ENCODE data around the gene HPS4. TPM values are rescaled to one million over a fixed set of nuclear protein-coding genes. Genes with fewer than 3 reads are reported as not detected.
A peak's percentile ranks its signal among the peaks of the same experiment; 100 is the strongest.
"Not testable (repeated sequence)": the region's sequence is repeated elsewhere in the genome, so short reads cannot be mapped to it uniquely, and the experiment has no call there.

Gene HPS4
- 33.3 TPM for total RNA-seq
- polyA plus RNA-seq, result 15.9 TPM

DNA sequence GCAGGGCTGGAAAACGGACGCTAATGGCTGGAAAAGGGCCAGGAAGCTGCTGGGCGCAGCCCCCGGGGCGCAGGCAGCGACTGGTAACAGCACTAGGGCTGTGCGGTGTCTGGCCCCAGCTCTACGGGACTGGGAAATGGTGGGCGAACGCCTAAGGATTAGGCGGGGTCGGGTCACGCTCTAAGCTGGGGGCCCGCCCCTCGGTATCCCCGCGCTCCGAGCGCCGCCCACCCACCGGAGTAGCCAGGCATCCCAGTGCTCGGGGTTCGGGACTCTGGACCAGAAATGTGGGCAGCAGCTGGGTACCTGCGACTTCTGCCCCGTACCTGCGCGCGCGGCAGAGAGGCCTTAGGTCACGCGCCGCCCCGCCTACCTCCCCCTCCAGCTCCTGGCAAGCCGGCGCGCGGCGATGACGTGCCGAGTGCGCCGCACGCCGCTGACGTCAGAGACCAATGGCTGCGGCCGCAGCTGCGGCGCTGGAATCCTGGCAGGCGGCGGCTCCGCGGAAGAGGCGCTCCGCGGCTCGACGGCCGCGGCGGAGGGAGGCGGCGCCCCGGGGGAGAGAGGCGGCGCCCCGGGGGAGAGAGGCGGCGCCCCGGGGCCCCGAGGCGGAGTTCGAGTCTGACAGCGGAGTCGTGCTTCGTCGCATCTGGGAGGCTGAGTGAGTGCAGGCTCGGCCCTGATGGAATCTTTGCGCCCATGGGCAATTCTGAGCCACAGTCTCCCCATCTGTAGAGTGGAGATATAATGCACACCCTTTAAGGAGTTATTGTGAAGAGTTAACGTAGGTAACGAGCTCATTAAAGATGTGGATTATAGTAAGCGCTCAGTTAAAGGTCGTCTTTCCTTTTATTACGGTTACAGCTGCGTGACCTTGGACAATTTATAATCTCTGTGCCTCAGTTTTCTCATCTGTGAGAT lies at the start of gene HPS4, which contains the start of gene SRRD:
Gene HPS4 (minus strand): TSS at position 345 of the 921 bp plus-strand sequence. CDS start 2,021 bp downstream, outside the sequence.
Gene SRRD (plus strand): TSS at position 439 of the 921 bp plus-strand sequence. CDS start 14 bp downstream, at position 453.
- under 1% methylated on average over 84 of the region's 85 CpGs for WGBS
- peaks cover 3% of the 10 kb centered on the region for H3K4me1 ChIP-seq (ENCODE audit: insufficient read depth)
- peak within 1 kb of the TSS; percentile 92 for H3K4me3 ChIP-seq (ENCODE audit: low read depth, low read length)
- no peaks in the 10 kb centered on the region for H3K36me3 ChIP-seq (ENCODE audit: insufficient read depth)
- no peak for DNase-seq (ENCODE audit: extremely low spot score)
- peak within 1 kb of the TSS; percentile 90 for H3K27ac ChIP-seq (ENCODE audit: low read depth)

GRCh38 chr22:26529345-26529744 lies 45.8 kb upstream of the HPS4 start:
- DNase-seq (ENCODE audit: extremely low spot score), result no peak
- 77% methylated on average over 2 of the region's 2 CpGs for WGBS
- no peaks in the 10 kb centered on the region for H3K36me3 ChIP-seq (ENCODE audit: insufficient read depth)
- no peaks in the 10 kb centered on the region for H3K4me1 ChIP-seq (ENCODE audit: insufficient read depth)
- no peak overlapping the region for H3K27ac ChIP-seq (ENCODE audit: low read depth)
- no peak overlapping the region for H3K4me3 ChIP-seq (ENCODE audit: low read depth, low read length)

DNA sequence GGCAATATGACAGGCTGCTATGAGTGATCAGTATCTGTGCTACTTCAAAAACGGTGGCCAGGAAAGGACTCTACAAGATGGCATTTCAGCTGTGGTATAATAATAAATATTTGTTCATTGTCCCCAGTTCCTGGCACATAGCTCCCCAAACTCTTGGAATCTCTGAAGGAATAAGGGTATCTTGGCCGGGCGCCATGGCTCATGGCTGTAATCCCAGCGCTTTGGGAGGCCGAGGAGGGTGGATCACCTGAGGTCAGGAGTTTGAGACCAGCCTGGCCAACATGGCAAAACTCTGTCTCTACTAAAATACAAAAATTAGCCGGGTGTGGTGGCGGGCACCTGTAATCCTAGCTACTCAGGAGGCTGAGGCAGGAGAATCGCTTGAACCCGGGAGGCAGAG lies 44.9 kb upstream of the HPS4 start:
- H3K27ac ChIP-seq (ENCODE audit: low read depth); H3K4me1 ChIP-seq (ENCODE audit: insufficient read depth); H3K36me3 ChIP-seq (ENCODE audit: insufficient read depth); H3K4me3 ChIP-seq (ENCODE audit: low read depth, low read length); DNase-seq (ENCODE audit: extremely low spot score): not testable (repeated sequence)
- WGBS, result 86% methylated on average over 9 of the region's 9 CpGs

GRCh38 chr22:26527574-26528465 lies 44.2 kb upstream of the HPS4 start:
- no peaks in the 10 kb centered on the region for H3K36me3 ChIP-seq (ENCODE audit: insufficient read depth)
- no peak overlapping the region for H3K4me3 ChIP-seq (ENCODE audit: low read depth, low read length)
- no peaks in the 10 kb centered on the region for H3K4me1 ChIP-seq (ENCODE audit: insufficient read depth)
- no peak overlapping the region for H3K27ac ChIP-seq (ENCODE audit: low read depth)
- WGBS, result 66% methylated on average over 15 of the region's 15 CpGs
- no peak for DNase-seq (ENCODE audit: extremely low spot score)

- no peak overlapping the region for H3K4me3 ChIP-seq (ENCODE audit: low read depth, low read length)
- no peak overlapping the region for H3K27ac ChIP-seq (ENCODE audit: low read depth)
- no peak for DNase-seq (ENCODE audit: extremely low spot score)
- no peaks in the 10 kb centered on the region for H3K4me1 ChIP-seq (ENCODE audit: insufficient read depth)
- WGBS, result 78% methylated on average over 3 of the region's 3 CpGs
- no peaks in the 10 kb centered on the region for H3K36me3 ChIP-seq (ENCODE audit: insufficient read depth)
Observed at GRCh38 chr22:26527167-26527566, 43.6 kb upstream of the HPS4 start.

- WGBS, result 87% methylated on average over 7 of the region's 7 CpGs
- H3K4me1 ChIP-seq (ENCODE audit: insufficient read depth), result no peaks in the 10 kb centered on the region
- H3K4me3 ChIP-seq (ENCODE audit: low read depth, low read length), result no peak overlapping the region
- H3K36me3 ChIP-seq (ENCODE audit: insufficient read depth), result no peaks in the 10 kb centered on the region
- no peak overlapping the region for H3K27ac ChIP-seq (ENCODE audit: low read depth)
- DNase-seq (ENCODE audit: extremely low spot score), result no peak
Observed at GRCh38 chr22:26525946-26526564, 42.5 kb upstream of the HPS4 start.

DNA sequence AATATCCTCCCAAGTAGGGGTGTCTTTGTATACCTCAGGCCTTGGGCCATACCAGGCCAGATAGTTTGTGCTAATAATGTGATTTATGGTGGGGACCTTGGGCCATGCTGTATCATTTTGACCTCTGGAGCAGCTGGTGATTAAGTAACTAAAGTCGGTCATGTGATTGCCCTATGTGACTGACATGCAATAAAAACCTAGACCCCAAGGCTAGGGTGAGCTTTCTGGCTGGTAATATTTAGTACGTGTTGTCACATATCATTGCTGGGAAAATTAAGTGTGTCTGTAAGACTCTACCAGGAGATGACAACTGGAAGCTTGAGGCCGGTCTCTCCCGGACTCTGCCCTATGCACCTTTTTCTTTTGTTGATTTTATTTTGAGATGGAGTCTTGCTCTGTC lies 41.3 kb upstream of the HPS4 start:
- Histone ChIP-seq H3K36me3 (ENCODE audit: insufficient read depth) (no peaks in the 10 kb centered on the region), H3K27ac (ENCODE audit: low read depth) (no peak overlapping the region), H3K4me1 (ENCODE audit: insufficient read depth) (no peaks in the 10 kb centered on the region), H3K4me3 (ENCODE audit: low read depth, low read length) (no peak overlapping the region)
- 71% methylated on average over 4 of the region's 4 CpGs for WGBS
- DNase-seq (ENCODE audit: extremely low spot score), result no peak

- H3K27ac ChIP-seq (ENCODE audit: low read depth), result no peak overlapping the region
- no peaks in the 10 kb centered on the region for H3K36me3 ChIP-seq (ENCODE audit: insufficient read depth)
- H3K4me3 ChIP-seq (ENCODE audit: low read depth, low read length), result no peak overlapping the region
- 88% methylated on average over 4 of the region's 4 CpGs for WGBS
- no peaks in the 10 kb centered on the region for H3K4me1 ChIP-seq (ENCODE audit: insufficient read depth)
- no peak for DNase-seq (ENCODE audit: extremely low spot score)
Observed at GRCh38 chr22:26522592-26522991, 39.0 kb upstream of the HPS4 start.

DNA sequence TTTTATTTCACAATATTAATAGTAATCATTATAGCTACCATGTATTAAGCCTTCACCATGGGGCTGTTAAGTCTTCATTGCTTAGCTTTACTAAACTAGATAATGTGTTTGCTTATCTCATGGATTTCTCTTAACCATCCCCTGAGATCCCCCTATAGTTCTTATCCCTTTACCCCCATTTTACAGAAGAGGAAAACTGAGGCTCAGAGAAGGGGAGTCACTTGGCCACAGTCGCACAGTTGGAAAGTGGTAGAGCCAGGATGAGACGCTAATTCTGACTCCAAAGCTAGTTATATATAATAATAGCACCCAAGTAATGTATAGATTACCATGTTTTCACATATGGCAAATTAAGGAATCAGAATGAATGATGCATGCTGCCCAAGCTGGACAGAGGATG lies 38.4 kb upstream of the HPS4 start:
- WGBS, result 91% methylated on average over 2 of the region's 2 CpGs
- Histone ChIP-seq H3K36me3 (ENCODE audit: insufficient read depth) (no peaks in the 10 kb centered on the region), H3K27ac (ENCODE audit: low read depth) (no peak overlapping the region), H3K4me3 (ENCODE audit: low read depth, low read length) (no peak overlapping the region), H3K4me1 (ENCODE audit: insufficient read depth) (no peaks in the 10 kb centered on the region)
- DNase-seq (ENCODE audit: extremely low spot score), result no peak

DNA sequence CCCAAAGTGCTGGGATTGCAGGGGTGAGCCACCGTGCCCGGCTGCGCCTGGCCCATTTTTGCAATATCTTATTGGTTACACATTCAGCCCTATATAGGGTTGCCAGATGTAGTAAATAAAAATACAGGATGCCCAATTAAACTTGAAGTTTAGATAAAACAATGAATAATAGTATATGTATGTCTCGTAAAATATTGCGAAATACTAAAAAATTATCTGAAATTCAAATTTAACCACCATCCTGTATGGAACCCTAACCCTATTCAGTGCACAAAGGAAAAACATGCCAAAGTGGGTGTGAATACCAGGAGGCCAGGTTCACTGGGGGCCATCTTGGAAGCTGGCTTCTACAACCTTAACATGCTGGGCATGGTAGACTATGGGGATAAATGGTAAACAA lies 33.8 kb upstream of the HPS4 start:
- WGBS, result 96% methylated on average over 5 of the region's 5 CpGs

GRCh38 chr22:26516503-26516902 lies 32.9 kb upstream of the HPS4 start:
- no peak overlapping the region for H3K27ac ChIP-seq (ENCODE audit: low read depth)
- no peak overlapping the region for H3K4me3 ChIP-seq (ENCODE audit: low read depth, low read length)
- DNase-seq (ENCODE audit: extremely low spot score), result no peak
- H3K4me1 ChIP-seq (ENCODE audit: insufficient read depth), result no peaks in the 10 kb centered on the region
- 74% methylated on average over 1 of the region's 1 CpG for WGBS
- H3K36me3 ChIP-seq (ENCODE audit: insufficient read depth), result no peaks in the 10 kb centered on the region

More for the DNA sequence above, 33.8 kb upstream of the HPS4 start:
- Histone ChIP-seq H3K4me3 (ENCODE audit: low read depth, low read length) (no peak overlapping the region), H3K36me3 (ENCODE audit: insufficient read depth) (no peaks in the 10 kb centered on the region), H3K4me1 (ENCODE audit: insufficient read depth) (no peaks in the 10 kb centered on the region), H3K27ac (ENCODE audit: low read depth) (no peak overlapping the region)
- no peak for DNase-seq (ENCODE audit: extremely low spot score)

DNA sequence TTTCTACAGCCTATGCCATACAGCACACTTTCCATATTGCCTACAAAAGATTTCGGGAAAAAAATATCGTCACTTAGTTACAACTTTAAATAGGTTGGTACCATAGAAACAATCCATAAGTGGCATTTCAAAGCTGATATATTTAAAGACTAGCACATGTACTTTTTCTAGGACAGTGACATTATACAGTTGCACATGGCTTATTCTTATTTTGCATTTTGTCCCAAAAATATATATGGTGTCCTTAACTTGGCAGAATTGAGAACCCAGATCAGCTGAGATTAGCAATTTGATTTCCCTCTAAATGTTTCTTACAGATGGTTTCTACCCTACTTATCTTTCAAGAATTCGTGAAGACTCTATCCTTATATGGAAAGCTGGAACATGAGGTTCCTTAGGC lies 32.3 kb upstream of the HPS4 start:
- Histone ChIP-seq H3K4me3 (ENCODE audit: low read depth, low read length) (no peak overlapping the region), H3K36me3 (ENCODE audit: insufficient read depth) (no peaks in the 10 kb centered on the region), H3K4me1 (ENCODE audit: insufficient read depth) (no peaks in the 10 kb centered on the region), H3K27ac (ENCODE audit: low read depth) (no peak overlapping the region)
- no peak for DNase-seq (ENCODE audit: extremely low spot score)
- WGBS, result 83% methylated on average over 3 of the region's 3 CpGs

DNA sequence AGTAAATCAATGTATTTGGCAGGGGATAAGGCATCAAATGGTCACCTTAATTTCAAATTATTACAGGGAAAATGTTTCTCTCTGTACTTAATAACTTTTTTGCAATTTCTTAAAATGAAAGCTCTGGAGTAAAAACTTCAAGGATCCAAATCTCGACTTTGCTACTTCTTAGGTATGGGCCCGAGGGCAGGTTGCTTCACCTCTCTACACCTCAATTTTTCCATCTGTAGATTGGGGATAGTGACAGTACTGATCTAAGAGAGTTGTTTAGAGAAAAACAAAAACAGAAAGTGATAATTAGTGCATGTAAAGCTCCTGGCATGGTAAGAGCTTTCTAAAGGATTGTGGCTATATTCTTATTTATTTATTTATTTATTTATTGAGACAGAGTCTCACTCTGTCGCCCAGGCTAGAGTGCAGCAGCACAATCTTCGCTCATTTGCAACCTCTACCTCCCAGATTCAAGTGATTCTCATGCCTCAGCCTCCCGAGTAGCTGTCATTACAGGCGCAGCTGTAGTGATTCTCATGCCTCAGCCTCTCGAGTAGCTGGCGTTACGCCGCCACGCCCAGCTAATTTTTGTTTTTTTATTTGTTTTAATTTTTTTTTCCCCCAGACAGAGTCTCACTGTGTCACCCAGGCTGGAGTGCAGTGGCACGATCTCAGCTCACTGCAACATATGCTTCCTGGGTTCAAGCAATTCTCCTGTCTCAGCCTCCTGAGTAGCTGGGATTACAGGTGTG lies 31.0 kb upstream of the HPS4 start:
- no peak for DNase-seq (ENCODE audit: extremely low spot score)
- 95% methylated on average over 12 of the region's 12 CpGs for WGBS
- Histone ChIP-seq H3K4me3 (ENCODE audit: low read depth, low read length) (no peak overlapping the region), H3K4me1 (ENCODE audit: insufficient read depth) (no peaks in the 10 kb centered on the region), H3K36me3 (ENCODE audit: insufficient read depth) (no peaks in the 10 kb centered on the region), H3K27ac (ENCODE audit: low read depth) (no peak overlapping the region)

Data from urinary bladder (tissue), 4 donors.